Frontal cortex (tissue), 4 donors: ENCODE results near the gene LINC00305. TPM values are rescaled to one million over a fixed set of nuclear protein-coding genes. Genes with fewer than 3 reads are reported as not detected.
A peak's percentile ranks its signal among the peaks of the same experiment; 100 is the strongest.

Source experiments
- DNase-seq, 2 donors: peaks; one replicate each; pipeline ENCODE4 v3.0.0; 2012; ENCODE audit warnings: low spot score in 2 of 2
- FAIRE-seq: peaks from 2 replicates; lab custom pipeline; 2012; peaks lifted over from hg19 to GRCh38; lab: Jason Lieb, UNC
- total RNA-seq: library from RNA; depleted of rRNA; stranded (reverse); fragments of >200 nt; gene quantifications from one replicate; pipeline ENCODE4 v1.2.3, GENCODE V29; 2014
- donor health status: control.
- donor health status: control.
- donor health status: control.

LINC00305 gene
- total RNA-seq, 1 donor from 2014 or later = not detected

- DNase-seq (no peak), FAIRE-seq (no peak)
Observed at GRCh38 chr18:64042728-64043358, 106.0 kb downstream of the LINC00305 start.

- peak in 1 of 2 donors; percentile 30 for DNase-seq
- peak; percentile 55 for FAIRE-seq
Observed at GRCh38 chr18:64037812-64038414, 111.0 kb downstream of the LINC00305 start.

DNA sequence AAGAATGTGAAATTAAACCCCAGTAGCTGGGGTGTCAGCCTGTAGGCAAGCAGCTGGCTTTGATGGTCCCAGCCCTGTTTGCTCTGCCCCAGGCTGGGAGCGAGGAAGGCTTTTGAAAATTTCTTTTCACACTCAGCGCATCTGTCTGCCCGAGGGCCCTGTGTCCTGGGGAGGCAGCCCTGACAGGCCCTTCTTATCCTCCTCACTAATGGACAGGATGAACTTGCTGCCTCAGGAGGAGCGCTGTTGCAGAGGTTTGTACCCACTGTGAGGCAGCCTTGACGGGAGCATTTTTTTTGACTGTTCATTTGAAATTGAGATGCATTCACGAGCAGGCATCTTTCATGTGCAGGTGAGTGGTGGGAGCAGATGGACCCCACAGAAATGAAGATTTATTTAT lies 116.6 kb downstream of the LINC00305 start:
- FAIRE-seq (no peak), DNase-seq (no peak)

DNA sequence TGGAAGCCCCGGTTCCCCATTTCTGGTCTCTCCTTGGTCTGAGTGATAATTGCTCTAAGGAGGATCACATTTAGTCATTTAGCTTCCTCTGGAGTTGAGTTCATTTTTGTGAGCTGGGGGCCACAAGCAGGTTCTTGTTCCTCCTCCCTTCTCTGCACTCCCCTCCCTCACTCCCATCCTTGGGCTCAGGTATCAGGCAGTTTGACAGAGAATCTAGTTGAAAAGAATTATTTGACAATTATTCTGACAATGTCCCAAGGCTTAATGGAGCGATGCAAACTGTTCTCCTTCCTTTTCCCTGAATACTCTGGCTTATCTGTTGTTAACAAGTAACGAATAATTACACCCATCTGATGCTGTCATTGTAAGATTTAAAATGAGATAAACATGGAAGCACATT lies 117.5 kb downstream of the LINC00305 start:
- DNase-seq (no peak), FAIRE-seq (no peak)

Other genes starting within 250 kb of the LINC00305 start
- 0.41 TPM for gene SERPINB10, start 241.1 kb downstream of the LINC00305 start, total RNA-seq
- not detected for gene HMSD, start 199.8 kb downstream of the LINC00305 start, total RNA-seq
- 1.6 TPM for gene SERPINB8, start 179.0 kb downstream of the LINC00305 start, total RNA-seq